ENCODE results near the gene COQ2.

- TF ChIP-seq CTCF (IDR thresholded peaks at IDR 0.05), result peak; percentile 8 to 57 (median 38)
- no peak for TF ChIP-seq POLR2A (IDR thresholded peaks at IDR 0.05)
Measured at GRCh38 chr4:83252782-83253405, 31.7 kb downstream of the COQ2 start.
